HCT116 (cell line): ENCODE measurements around the gene PKMYT1. TPM values are rescaled to one million over a fixed set of nuclear protein-coding genes. Genes with fewer than 3 reads are reported as not detected.

Experiments used
- ATAC-seq: fragments of 200-7000 bp; cut with Tn5 transposase; 2 replicates; pipeline ENCODE4 v1.9.1; 2020; ENCODE audit warnings: mild to moderate bottlenecking, moderate library complexity
- BruUV-seq: library from RNA; stranded (reverse); fragments of 400-500 nt; replicated peaks from 2 replicates; lab custom pipeline; 2021; lab: Mats Ljungman, UMichigan
- CTCF ChIA-PET: fragments of 300-600 bp; sonication (Branson Sonifier 250); formaldehyde crosslinking; loops from one replicate; lab custom pipeline; 2021; ENCODE audit warnings: antibody characterized with exemption; lab: Charles Lee
- POLR2A ChIA-PET: fragments of 300-600, 350-600 bp; sonication (Branson Sonifier 250); formaldehyde crosslinking; loops from one replicate; lab custom pipeline; 2021; ENCODE audit warnings: antibody characterized with exemption; lab: Charles Lee
- RAD21 ChIA-PET, 2 experiments: fragments of 300-600 bp; sonication (Branson Sonifier 250); formaldehyde crosslinking; loops; one replicate each; lab custom pipeline; 2023; ENCODE audit warnings: low total read pairs in 2 of 2; ENCODE audit not compliant: uncharacterized antibody in 2 of 2, unreplicated experiment in 2 of 2, low non-redundant PET in 1 of 2; lab: Charles Lee
- DNase-seq: peaks from one replicate; pipeline ENCODE4 v3.0.0-alpha.2; 2010; ENCODE audit warnings: low read depth, low spot score
- H2AFZ ChIP-seq: fragments of 200-600 bp; shearing (Covaris generic), sonication (generic); 2 replicates; pipeline ENCODE4 v1.6.1; 2017; ENCODE audit warnings: low read depth, mixed run types, mixed read lengths, antibody characterized with exemption, low read length; ENCODE audit not compliant: poor library complexity, severe bottlenecking
- H3K27ac ChIP-seq: 2 replicates; pipeline ENCODE4 v1.5.1; 2012; ENCODE audit warnings: low read depth, low read length
- H3K27me3 ChIP-seq: fragments of 200-600 bp; sonication (generic); 2 replicates; pipeline ENCODE4 v1.6.1; 2016; ENCODE audit warnings: mixed run types, low read length, mixed read lengths; ENCODE audit not compliant: insufficient read depth
- H3K36me3 ChIP-seq, 2 experiments: fragments of 200-500 bp in 1 of 2; fragments of 200-600 bp in 1 of 2; sonication (Bioruptor generic) in 1 of 2; sonication (generic) in 1 of 2; 2 replicates each; pipeline versions ENCODE4 v1.5.1 to v1.6.1; 2014 to 2016; ENCODE audit warnings: low read length in 2 of 2, inconsistent platforms in 1 of 2, mixed read lengths in 1 of 2, mixed run types in 1 of 2; ENCODE audit not compliant: insufficient read depth in 2 of 2, control insufficient read depth in 1 of 2
- H3K4me1 ChIP-seq, 2 experiments: fragments of 200-600 bp in 1 of 2; sonication (generic) in 1 of 2; 2 replicates each; pipeline versions ENCODE4 v1.5.1 to v1.6.1; 2012 to 2017; ENCODE audit warnings: low read length in 2 of 2, inconsistent platforms in 1 of 2, mild to moderate bottlenecking in 1 of 2, mixed read lengths in 1 of 2, mixed run types in 1 of 2, moderate library complexity in 1 of 2; ENCODE audit not compliant: insufficient read depth in 2 of 2, control insufficient read depth in 1 of 2
- H3K4me2 ChIP-seq: fragments of 200-600 bp; sonication (generic); 2 replicates; pipeline ENCODE4 v1.6.1; 2017; ENCODE audit warnings: mixed run types, low read length, mixed read lengths
- H3K4me3 ChIP-seq, 2 experiments: fragments of 200-600 bp in 1 of 2; sonication (generic) in 1 of 2; replicated peaks in 1 of 2; 2 replicates each; pipeline ENCODE4 v1.5.1; 2011 to 2016; ENCODE audit warnings: low read length in 2 of 2, control low read depth in 1 of 2, low read depth in 1 of 2, mild to moderate bottlenecking in 1 of 2, mixed read lengths in 1 of 2, mixed run types in 1 of 2
- H3K79me2 ChIP-seq: fragments of 200-600 bp; sonication (generic); 2 replicates; pipeline ENCODE4 v1.6.1; 2017; ENCODE audit warnings: mild to moderate bottlenecking, mixed run types, low read length, moderate library complexity, mixed read lengths; ENCODE audit not compliant: insufficient read depth
- H3K9ac ChIP-seq: fragments of 200-600 bp; sonication (generic); 2 replicates; pipeline ENCODE4 v1.6.1; 2016; ENCODE audit warnings: low read length, mixed read lengths
- H3K9me2 ChIP-seq: fragments of 200-600 bp; sonication (generic), shearing (Covaris generic); 2 replicates; pipeline ENCODE4 v1.6.1; 2017; ENCODE audit warnings: mixed run types, mild to moderate bottlenecking, moderate library complexity; ENCODE audit not compliant: insufficient read depth
- H3K9me3 ChIP-seq, 2 experiments: fragments of 200-500 bp in 1 of 2; fragments of 200-600 bp in 1 of 2; sonication (Bioruptor generic) in 1 of 2; sonication (generic) in 1 of 2; 2 replicates each; pipeline ENCODE4 v1.6.1; 2014 to 2017; ENCODE audit warnings: low read length in 2 of 2, mixed read lengths in 2 of 2, inconsistent platforms in 1 of 2, low read depth in 1 of 2, mild to moderate bottlenecking in 1 of 2, mixed run types in 1 of 2, moderate library complexity in 1 of 2; ENCODE audit not compliant: control insufficient read depth in 1 of 2, insufficient read depth in 1 of 2
- H4K20me1 ChIP-seq: fragments of 200-600 bp; sonication (generic), shearing (Covaris generic); 2 replicates; pipeline ENCODE4 v1.6.1; 2017; ENCODE audit warnings: mixed run types, mild to moderate bottlenecking, moderate library complexity; ENCODE audit not compliant: insufficient read depth
- CEBPB ChIP-seq: IDR thresholded peaks from 2 replicates; pipeline ENCODE4 v1.6.1; 2012; ENCODE audit warnings: low read depth
- EGR1 ChIP-seq: IDR thresholded peaks from 2 replicates; pipeline ENCODE4 v1.6.1; 2012; ENCODE audit warnings: low read depth
- POLR2A ChIP-seq: IDR thresholded peaks from 2 replicates; pipeline ENCODE4 v1.7.0; 2011; ENCODE audit warnings: borderline replicate concordance; ENCODE audit not compliant: insufficient read depth, insufficient read length; ENCODE audit errors: extremely low read depth
- POLR2AphosphoS5 ChIP-seq: IDR thresholded peaks from 2 replicates; pipeline ENCODE4 v1.6.1; 2011; ENCODE audit warnings: mild to moderate bottlenecking, low read depth, low read length, moderate library complexity
- RAD21 ChIP-seq: IDR thresholded peaks from 2 replicates; pipeline ENCODE4 v1.6.1; 2012; ENCODE audit warnings: low read depth, mild to moderate bottlenecking
- YY1 ChIP-seq: IDR thresholded peaks from 2 replicates; pipeline ENCODE4 v1.6.1; 2011; ENCODE audit warnings: low read length, low read depth, moderate library complexity, mild to moderate bottlenecking; ENCODE audit not compliant: insufficient replicate concordance; ENCODE audit errors: extremely low read depth
- ZFX ChIP-seq: fragments of 450-650 bp; IDR thresholded peaks from 2 replicates; pipeline ENCODE4 v1.6.1; 2017
- intact Hi-C: fragments of 100-400 bp; cut with micrococcal nuclease; formaldehyde crosslinking; loops from 2 replicates; pipeline ENCODE4 v1.10.0; 2022
- total RNA-seq: library from RNA; stranded (reverse); gene quantifications from one replicate; pipeline ENCODE4 v1.2.1, GENCODE V29; 2021; ENCODE audit not compliant: unreplicated experiment
- TF ChIP-seq, protein P1 (sequence below), 3 experiments: fragments of 200-600 bp in 1 of 3; sonication (generic) in 1 of 3; IDR thresholded peaks in 2 of 3; conservative IDR thresholded peaks in 1 of 3; 2 replicates each; pipeline ENCODE4 v1.5.1; 2012 to 2017; ENCODE audit warnings: low read depth in 2 of 3, low read length in 2 of 3, antibody characterized with exemption in 1 of 3, borderline replicate concordance in 1 of 3, control low read depth in 1 of 3, mild to moderate bottlenecking in 1 of 3, mixed read lengths in 1 of 3, mixed run types in 1 of 3, moderate library complexity in 1 of 3; ENCODE audit not compliant: insufficient read depth in 1 of 3

The PKMYT1 gene
- total RNA-seq, 1 experiment from 2014 or later = 104 TPM

DNA sequence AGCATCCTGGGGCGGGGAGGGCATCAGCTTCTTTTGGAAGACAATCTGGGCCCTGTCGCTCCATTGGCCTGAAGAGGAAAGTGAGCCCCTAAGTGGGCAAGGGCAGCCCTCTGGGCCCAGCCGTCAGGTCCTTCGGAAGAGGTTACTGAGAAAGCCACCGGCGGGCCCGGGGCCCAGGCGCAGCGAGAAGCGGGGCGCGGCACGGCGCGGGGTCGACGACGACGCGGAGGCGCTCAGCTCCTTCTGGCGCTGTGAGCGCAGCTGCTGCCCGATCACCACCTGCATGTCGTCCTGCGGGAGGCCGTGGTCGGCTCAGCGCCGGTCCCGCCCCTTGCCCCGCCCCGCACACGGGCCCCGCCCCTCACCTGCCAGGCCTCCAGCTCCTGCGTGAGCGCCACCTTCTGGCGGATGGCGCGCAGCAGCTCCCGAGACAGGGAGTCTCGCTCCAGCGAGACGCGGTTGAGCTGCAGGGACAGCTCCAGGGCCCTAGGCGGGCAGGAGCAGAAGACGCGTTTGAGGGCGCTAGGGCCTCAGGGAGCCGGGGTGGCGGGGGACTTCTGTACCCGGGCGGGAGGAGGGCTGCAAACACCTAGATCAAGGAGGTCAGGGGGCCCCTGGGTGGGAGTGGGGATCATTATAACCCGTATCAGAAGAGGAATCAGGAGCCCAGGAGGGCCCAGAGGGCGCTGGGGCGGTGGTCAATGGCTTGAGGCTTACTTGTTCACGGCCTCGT is 47.9 kb upstream of the PKMYT1 start:
- DNase-seq = peak; percentile 62
- CTCF ChIA-PET = interaction anchor here (0.6 to 2.0 kb wide), 22 partner anchors 8 to 144 kb away, joined by 3 to 29 read pairs (median 6); partner anchors contain the start of genes KREMEN2 and TNFRSF12A
- Histone ChIP-seq H3K9me3 (no peaks in the 10 kb centered on the region), H2AFZ (no peak overlapping the region), H3K4me3 (peak overlapping the region in 1 of 2 experiments; percentile 33; a peak in 1 of 4 replicates), H3K4me2 (peak overlapping the region; percentile 71), H4K20me1 (no peaks in the 10 kb centered on the region), H3K27ac (peak overlapping the region; percentile 68), H3K27me3 (no peaks in the 10 kb centered on the region), H3K36me3 (peaks cover 8 to 18% of the 10 kb centered on the region in 2 experiments; a peak in 2 of 4 replicates), H3K9me2 (no peaks in the 10 kb centered on the region), H3K79me2 (peaks cover 10% of the 10 kb centered on the region; the same call in 1 of the 2 replicates), H3K9ac (peak overlapping the region; percentile 47), H3K4me1 (peaks cover 5 to 50% of the 10 kb centered on the region in 2 experiments)
- TF ChIP-seq YY1 (peak; percentile 18), RAD21 (no peak), EGR1 (no peak), POLR2AphosphoS5 (peak; percentile 75), ZFX (peak; percentile 23; the same call in 1 of the 2 replicates), POLR2A (peak; percentile 38), CEBPB (no peak)
- TF ChIP-seq, protein P1, sequence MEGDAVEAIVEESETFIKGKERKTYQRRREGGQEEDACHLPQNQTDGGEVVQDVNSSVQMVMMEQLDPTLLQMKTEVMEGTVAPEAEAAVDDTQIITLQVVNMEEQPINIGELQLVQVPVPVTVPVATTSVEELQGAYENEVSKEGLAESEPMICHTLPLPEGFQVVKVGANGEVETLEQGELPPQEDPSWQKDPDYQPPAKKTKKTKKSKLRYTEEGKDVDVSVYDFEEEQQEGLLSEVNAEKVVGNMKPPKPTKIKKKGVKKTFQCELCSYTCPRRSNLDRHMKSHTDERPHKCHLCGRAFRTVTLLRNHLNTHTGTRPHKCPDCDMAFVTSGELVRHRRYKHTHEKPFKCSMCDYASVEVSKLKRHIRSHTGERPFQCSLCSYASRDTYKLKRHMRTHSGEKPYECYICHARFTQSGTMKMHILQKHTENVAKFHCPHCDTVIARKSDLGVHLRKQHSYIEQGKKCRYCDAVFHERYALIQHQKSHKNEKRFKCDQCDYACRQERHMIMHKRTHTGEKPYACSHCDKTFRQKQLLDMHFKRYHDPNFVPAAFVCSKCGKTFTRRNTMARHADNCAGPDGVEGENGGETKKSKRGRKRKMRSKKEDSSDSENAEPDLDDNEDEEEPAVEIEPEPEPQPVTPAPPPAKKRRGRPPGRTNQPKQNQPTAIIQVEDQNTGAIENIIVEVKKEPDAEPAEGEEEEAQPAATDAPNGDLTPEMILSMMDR (IDR thresholded peaks at IDR 0.05 in 2 of 3, conservative IDR thresholded peaks at IDR 0.05 in 1 of 3; ENCODE audit: borderline replicate concordance in 1 of 3, insufficient read depth in 1 of 3, low read depth in 2 of 3, low read length in 2 of 3) = peak in 2 of 3 experiments; percentile 64 to 86; a peak in 4 of 6 replicates
- peak; percentile 46 for ATAC-seq
- RAD21 ChIA-PET = interaction anchor here (0.7 to 1.0 kb wide), 4 partner anchors 24 to 122 kb away, joined by 3 to 8 read pairs (median 6); no protein-coding TSS in a partner anchor
- POLR2A ChIA-PET = interaction anchor here (0.6 to 1.9 kb wide), 8 partner anchors 11 to 1225 kb away, joined by 3 to 16 read pairs (median 4); no protein-coding TSS in a partner anchor
- BruUV-seq = no TSS peak
- intact Hi-C loops = no loop called here
